PFSK-1 (cell line): ENCODE data around the gene MBD4.

ENCODE experiments used
- POLR2AphosphoS5 ChIP-seq: IDR thresholded peaks from 2 replicates; pipeline ENCODE4 v1.6.1; 2012; ENCODE audit warnings: low read depth, mild to moderate bottlenecking, control low read depth, low read length, moderate library complexity
- REST ChIP-seq, 2 experiments: IDR thresholded peaks; 2 replicates each; pipeline versions ENCODE4 v1.6.1 to v1.8.0; 2011 to 2012; ENCODE audit warnings: low read depth in 2 of 2, low read length in 2 of 2, control low read depth in 1 of 2, inconsistent platforms in 1 of 2, mild to moderate bottlenecking in 1 of 2, moderate library complexity in 1 of 2; ENCODE audit not compliant: insufficient read depth in 1 of 2
- TAF1 ChIP-seq: IDR thresholded peaks from 2 replicates; pipeline ENCODE4 v1.6.1; 2012; ENCODE audit warnings: low read length, control low read depth, borderline replicate concordance; ENCODE audit not compliant: insufficient read depth

- no peak for TF ChIP-seq TAF1
- no peak for TF ChIP-seq POLR2AphosphoS5
- TF ChIP-seq REST (IDR thresholded peaks at IDR 0.05; ENCODE audit: insufficient read depth in 1 of 2, low read depth in 2 of 2, low read length in 2 of 2) = no peak
Measured at GRCh38 chr3:129425619-129426018, 14.1 kb downstream of the MBD4 start.
